Mesenchymal stem cell (in vitro differentiated cells and primary cell): ENCODE results near the gene CAV3.
A peak's percentile ranks its signal among the peaks of the same experiment; 100 is the strongest.

ENCODE experiments used
- DNase-seq: peaks from one replicate; pipeline ENCODE4 v3.0.0-alpha.2; 2013
- H2AFZ ChIP-seq: one replicate; pipeline ENCODE4 v1.6.1; 2013; ENCODE audit warnings: low read depth, mild to moderate bottlenecking, control low read depth, inconsistent platforms, low read length, moderate library complexity
- H2AK5ac ChIP-seq: 2 replicates; pipeline ENCODE4 v1.6.1; 2013; ENCODE audit warnings: low read length, moderate library complexity, mild to moderate bottlenecking, inconsistent platforms; ENCODE audit not compliant: severe bottlenecking
- H2BK120ac ChIP-seq: one replicate; pipeline ENCODE4 v1.6.1; 2013; ENCODE audit warnings: low read depth, mild to moderate bottlenecking, inconsistent platforms, low read length, moderate library complexity
- H2BK12ac ChIP-seq, 2 experiments: one replicate each; pipeline ENCODE4 v1.6.1; 2013; ENCODE audit warnings: inconsistent platforms in 2 of 2, low read length in 2 of 2, mild to moderate bottlenecking in 2 of 2, moderate library complexity in 2 of 2, control low read depth in 1 of 2
- H2BK15ac ChIP-seq: one replicate; pipeline ENCODE4 v1.6.1; 2013; ENCODE audit warnings: mild to moderate bottlenecking, low read depth, inconsistent platforms; ENCODE audit not compliant: poor library complexity, severe bottlenecking
- H2BK5ac ChIP-seq: 2 replicates; pipeline ENCODE4 v1.6.1; 2013; ENCODE audit warnings: low read depth, mild to moderate bottlenecking, low read length, control low read depth, inconsistent platforms; ENCODE audit not compliant: poor library complexity, severe bottlenecking
- H3K14ac ChIP-seq, 2 experiments: one replicate each; pipeline ENCODE4 v1.6.1; 2013; ENCODE audit warnings: inconsistent platforms in 2 of 2, low read length in 2 of 2, control low read depth in 1 of 2, mild to moderate bottlenecking in 1 of 2, moderate library complexity in 1 of 2
- H3K18ac ChIP-seq, 2 experiments: one replicate each; pipeline ENCODE4 v1.6.1; 2013; ENCODE audit warnings: inconsistent platforms in 2 of 2, low read length in 2 of 2, control low read depth in 1 of 2, low read depth in 1 of 2, mild to moderate bottlenecking in 1 of 2
- H3K23ac ChIP-seq, 2 experiments: one replicate each; pipeline ENCODE4 v1.6.1; 2013; ENCODE audit warnings: inconsistent platforms in 2 of 2, low read length in 2 of 2, mild to moderate bottlenecking in 2 of 2, moderate library complexity in 2 of 2, control low read depth in 1 of 2
- H3K27ac ChIP-seq: 2 replicates; pipeline ENCODE4 v1.5.1; 2013; ENCODE audit warnings: mild to moderate bottlenecking, moderate library complexity, low read length, control low read depth, inconsistent platforms; ENCODE audit not compliant: poor library complexity, severe bottlenecking
- H3K27me3 ChIP-seq, 2 experiments: 2 replicates each; pipeline versions ENCODE4 v1.6.1 to v1.7.0; 2013; ENCODE audit warnings: low read length in 2 of 2, mild to moderate bottlenecking in 2 of 2, moderate library complexity in 2 of 2, control low read depth in 1 of 2, inconsistent platforms in 1 of 2; ENCODE audit not compliant: control insufficient read depth in 1 of 2, insufficient read depth in 1 of 2
- H3K36me3 ChIP-seq, 2 experiments: 2 replicates each; pipeline versions ENCODE4 v1.6.1 to v1.7.0; 2013; ENCODE audit warnings: low read length in 2 of 2, control low read depth in 1 of 2, inconsistent platforms in 1 of 2, low read depth in 1 of 2, mild to moderate bottlenecking in 1 of 2; ENCODE audit not compliant: insufficient read depth in 2 of 2, control insufficient read depth in 1 of 2
- H3K4ac ChIP-seq, 2 experiments: one replicate each; pipeline ENCODE4 v1.6.1; 2013; ENCODE audit warnings: inconsistent platforms in 2 of 2, low read length in 2 of 2, mild to moderate bottlenecking in 2 of 2, moderate library complexity in 2 of 2, control low read depth in 1 of 2, low read depth in 1 of 2
- H3K4me1 ChIP-seq: 2 replicates; pipeline ENCODE4 v1.6.1; 2013; ENCODE audit warnings: low read depth, low read length, control low read depth; ENCODE audit not compliant: control insufficient read depth, insufficient read depth
- H3K4me2 ChIP-seq: 2 replicates; pipeline ENCODE4 v1.6.1; 2013; ENCODE audit warnings: low read length, mild to moderate bottlenecking, inconsistent platforms; ENCODE audit not compliant: poor library complexity, severe bottlenecking
- H3K4me3 ChIP-seq, 2 experiments: 2 replicates each; pipeline versions ENCODE4 v1.5.1 to v1.7.0; 2013; ENCODE audit warnings: low read length in 2 of 2, mild to moderate bottlenecking in 2 of 2, control low read depth in 1 of 2, low read depth in 1 of 2; ENCODE audit not compliant: insufficient read depth in 1 of 2
- H3K79me1 ChIP-seq: replicated peaks from 2 replicates; pipeline ENCODE4 v1.6.1; 2013; ENCODE audit warnings: mild to moderate bottlenecking, control low read depth, low read length, inconsistent platforms; ENCODE audit not compliant: poor library complexity, severe bottlenecking
- H3K9ac ChIP-seq: 2 replicates; pipeline ENCODE4 v1.7.0; 2013; ENCODE audit warnings: mild to moderate bottlenecking, low read length, moderate library complexity
- H3K9me3 ChIP-seq: 2 replicates; pipeline ENCODE4 v1.7.0; 2013; ENCODE audit warnings: mild to moderate bottlenecking, low read length; ENCODE audit not compliant: control insufficient read depth
- H4K8ac ChIP-seq: one replicate; pipeline ENCODE4 v1.6.1; 2013; ENCODE audit warnings: inconsistent platforms, mild to moderate bottlenecking, low read length, moderate library complexity
- H4K91ac ChIP-seq: one replicate; pipeline ENCODE4 v1.6.1; 2013; ENCODE audit warnings: mild to moderate bottlenecking, low read length, inconsistent platforms
- WGBS: methylation state at CpG from one replicate; pipeline ENCODE4 v1.1.7; 2013; ENCODE audit warnings: mixed read lengths; 5-methylcytosine and 5-hydroxymethylcytosine counted together

CAV3 gene

DNA sequence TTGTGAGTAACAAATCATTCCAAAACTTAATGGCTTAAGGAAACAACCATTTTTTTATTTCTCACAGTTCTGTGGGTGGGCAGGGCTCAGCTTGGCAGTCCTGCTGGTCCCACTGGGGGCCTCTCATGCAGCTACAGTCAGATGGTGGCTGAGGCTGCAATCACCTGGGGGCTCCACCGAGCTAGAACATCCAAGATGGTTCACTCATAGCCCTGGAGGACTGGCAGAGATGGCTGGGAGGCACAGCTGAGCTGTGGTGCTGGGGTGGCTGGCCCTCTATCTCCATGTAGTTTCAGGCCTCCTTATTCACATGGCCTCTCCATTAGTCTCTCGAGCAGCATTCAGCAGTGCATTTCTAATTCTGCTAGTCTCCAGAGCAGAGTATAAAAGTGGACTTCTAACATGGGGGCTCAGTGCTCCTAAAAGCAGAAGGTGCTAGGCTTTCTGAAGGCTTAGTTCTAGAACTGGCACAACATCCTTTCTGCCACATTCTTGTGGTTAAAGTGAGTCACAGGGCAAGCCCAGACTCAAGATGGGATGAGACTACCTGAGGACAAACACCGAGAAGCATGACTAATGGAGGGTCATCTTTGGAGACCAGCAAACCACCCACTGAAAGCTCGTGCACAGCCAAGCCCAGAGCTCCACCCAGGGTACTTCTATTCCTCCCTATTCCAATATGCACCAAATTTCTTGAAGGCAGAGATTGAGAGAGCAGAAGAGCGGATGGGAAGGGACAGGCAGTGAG is 6.3 kb downstream of the CAV3 start:
- Histone ChIP-seq H2AFZ (no peak overlapping the region), H3K9me3 (no peaks in the 10 kb centered on the region), H3K18ac (no peak overlapping the region), H2AK5ac (peak overlapping the region; percentile 68), H4K91ac (no peak overlapping the region), H3K4me2 (no peak overlapping the region), H3K4ac (no peak overlapping the region), H3K27me3 (no peaks in the 10 kb centered on the region), H3K9ac (no peak overlapping the region), H2BK15ac (no peak overlapping the region), H4K8ac (peak overlapping the region; percentile 28), H2BK12ac (no peak overlapping the region), H3K36me3 (no peaks in the 10 kb centered on the region), H3K79me1 (no peaks in the 10 kb centered on the region), H2BK120ac (no peak overlapping the region), H3K4me3 (no peak overlapping the region), H2BK5ac (no peak overlapping the region), H3K27ac (no peak overlapping the region), H3K23ac (no peak overlapping the region), H3K14ac (no peak overlapping the region), H3K4me1 (peaks cover 16% of the 10 kb centered on the region)
- peak; percentile 49 for DNase-seq
- 53% methylated on average over 5 of the region's 5 CpGs for WGBS

- Histone ChIP-seq H3K9ac (no peak overlapping the region), H2BK12ac (peak overlapping the region in 1 of 2 experiments; percentile 1), H3K4me3 (peak overlapping the region in 1 of 2 experiments; percentile 29), H3K14ac (no peak overlapping the region), H3K9me3 (no peaks in the 10 kb centered on the region), H2AFZ (no peak overlapping the region), H2BK5ac (no peak overlapping the region), H4K91ac (no peak overlapping the region), H3K79me1 (no peaks in the 10 kb centered on the region), H2BK120ac (no peak overlapping the region), H3K18ac (peak overlapping the region in 1 of 2 experiments; percentile 56), H4K8ac (no peak overlapping the region), H3K4me1 (peaks cover 16% of the 10 kb centered on the region), H2BK15ac (no peak overlapping the region), H2AK5ac (no peak overlapping the region), H3K23ac (no peak overlapping the region), H3K36me3 (no peaks in the 10 kb centered on the region), H3K27ac (peak overlapping the region; percentile 21), H3K27me3 (peaks cover 0 to 4% of the 10 kb centered on the region in 2 experiments), H3K4ac (peak overlapping the region in 1 of 2 experiments; percentile 6), H3K4me2 (peak overlapping the region; percentile 48)
- DNase-seq: peak; percentile 65
- WGBS: 5% methylated on average over 13 of the region's 13 CpGs
Measured at GRCh38 chr3:8741581-8742261, 8.1 kb downstream of the CAV3 start.

DNA sequence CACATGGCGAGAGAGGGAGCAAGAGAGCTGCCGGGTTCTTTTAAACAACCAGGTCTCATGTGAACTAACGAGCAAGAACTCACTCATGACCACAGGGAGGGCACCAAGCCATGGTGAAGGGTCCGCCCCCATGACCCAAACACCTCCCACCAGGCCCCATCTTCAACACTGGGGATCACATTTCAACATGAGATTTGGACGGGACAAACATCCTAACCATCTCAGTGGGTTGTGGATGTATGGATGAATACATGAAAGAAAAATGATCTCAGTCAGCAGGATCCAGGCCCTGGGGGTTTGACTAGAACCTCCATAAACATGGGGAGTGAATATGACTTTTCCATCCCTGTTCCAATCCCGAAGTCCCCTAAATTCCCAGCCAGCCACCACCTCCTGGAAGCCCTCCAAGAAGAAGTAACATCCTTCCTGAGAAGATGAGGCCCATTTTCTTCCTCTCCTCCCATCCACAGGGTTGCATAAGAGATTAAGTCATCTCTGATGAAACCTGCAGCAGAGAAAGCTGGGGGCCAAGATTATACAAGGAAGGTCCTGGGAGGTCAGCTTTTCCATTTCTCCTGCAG is 9.5 kb downstream of the CAV3 start:
- Histone ChIP-seq H3K9ac (no peak overlapping the region), H2BK5ac (no peak overlapping the region), H3K14ac (no peak overlapping the region), H4K8ac (no peak overlapping the region), H3K4ac (no peak overlapping the region), H3K27ac (no peak overlapping the region), H3K36me3 (no peaks in the 10 kb centered on the region), H3K79me1 (no peaks in the 10 kb centered on the region), H2AFZ (no peak overlapping the region), H3K18ac (no peak overlapping the region), H3K27me3 (peaks cover 0 to 13% of the 10 kb centered on the region in 2 experiments), H2BK120ac (no peak overlapping the region), H4K91ac (no peak overlapping the region), H3K4me3 (no peak overlapping the region), H2AK5ac (no peak overlapping the region), H2BK15ac (no peak overlapping the region), H3K9me3 (no peaks in the 10 kb centered on the region), H2BK12ac (no peak overlapping the region), H3K23ac (no peak overlapping the region), H3K4me2 (no peak overlapping the region), H3K4me1 (peaks cover 16% of the 10 kb centered on the region)
- peak; percentile 57 for DNase-seq
- WGBS: 92% methylated on average over 5 of the region's 6 CpGs

DNA sequence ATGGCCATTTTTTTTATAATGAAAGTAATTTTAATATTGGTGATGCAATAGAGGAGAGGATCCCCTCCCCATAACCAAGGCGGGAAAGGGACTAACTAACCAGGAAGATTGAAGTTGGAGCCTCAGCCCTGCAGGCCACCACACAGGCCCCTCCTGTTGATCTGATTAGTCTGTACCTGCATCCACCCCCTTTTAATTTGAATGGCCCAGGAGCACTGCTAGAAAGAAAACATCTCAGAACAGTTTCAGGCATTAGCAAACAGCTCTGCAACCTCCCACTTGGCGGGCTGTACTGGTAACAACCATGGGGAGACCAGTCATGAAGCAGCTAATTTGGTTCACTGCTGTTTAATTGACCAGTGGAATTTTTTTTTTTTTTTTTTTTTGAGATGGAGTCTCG is 10.3 kb downstream of the CAV3 start:
- Histone ChIP-seq H3K36me3 (peaks cover 0 to 2% of the 10 kb centered on the region in 2 experiments), H3K18ac (no peak overlapping the region), H3K23ac (no peak overlapping the region), H2BK15ac (no peak overlapping the region), H2BK5ac (no peak overlapping the region), H2BK12ac (no peak overlapping the region), H3K4me2 (no peak overlapping the region), H3K27ac (no peak overlapping the region), H3K9me3 (no peaks in the 10 kb centered on the region), H3K4me3 (no peak overlapping the region), H4K91ac (no peak overlapping the region), H2BK120ac (no peak overlapping the region), H2AK5ac (no peak overlapping the region), H3K9ac (no peak overlapping the region), H3K14ac (no peak overlapping the region), H3K79me1 (no peaks in the 10 kb centered on the region), H2AFZ (no peak overlapping the region), H3K4me1 (peaks cover 16% of the 10 kb centered on the region), H3K27me3 (peaks cover 0 to 13% of the 10 kb centered on the region in 2 experiments), H4K8ac (no peak overlapping the region), H3K4ac (no peak overlapping the region)
- no peak for DNase-seq
- WGBS: 70% methylated on average over 2 of the region's 3 CpGs
